Spleen (tissue), 11 donors: ENCODE measurements around the gene GSE1. TPM values are rescaled to one million over a fixed set of nuclear protein-coding genes. Genes with fewer than 3 reads are reported as not detected.

ENCODE experiments used
- DNase-seq: peaks from one replicate; pipeline ENCODE4 v3.0.0-alpha.2; 2020
- H3K27ac ChIP-seq, 8 donors: fragments of 200-600 bp; sonication (generic) in 7 of 8; 1 replicate in 4 of 8; 2 replicates in 4 of 8; pipeline versions ENCODE4 v1.5.0 to v1.8.0; 2016 to 2021; ENCODE audit warnings: inconsistent platforms in 4 of 8, mild to moderate bottlenecking in 4 of 8, moderate library complexity in 1 of 8
- H3K27me3 ChIP-seq, 7 donors: fragments of 200-600 bp; sonication (generic) in 6 of 7; replicated peaks in 1 of 7; 1 replicate in 4 of 7; 2 replicates in 3 of 7; pipeline versions ENCODE4 v1.5.0 to v1.8.0; 2016 to 2021; ENCODE audit warnings: inconsistent platforms in 3 of 7, mild to moderate bottlenecking in 1 of 7
- H3K36me3 ChIP-seq, 6 donors: fragments of 200-600 bp; sonication (generic) in 5 of 6; 1 replicate in 4 of 6; 2 replicates in 2 of 6; pipeline versions ENCODE4 v1.5.0 to v1.8.0; 2016 to 2021; ENCODE audit warnings: inconsistent platforms in 2 of 6
- H3K4me1 ChIP-seq, 6 donors: fragments of 200-600 bp; sonication (generic) in 5 of 6; 1 replicate in 3 of 6; 2 replicates in 3 of 6; pipeline versions ENCODE4 v1.5.0 to v1.8.0; 2016 to 2021; ENCODE audit warnings: inconsistent platforms in 3 of 6
- H3K4me3 ChIP-seq, 8 donors: fragments of 200-600 bp; sonication (generic) in 7 of 8; 1 replicate in 4 of 8; 2 replicates in 4 of 8; pipeline versions ENCODE4 v1.5.0 to v1.8.0; 2016 to 2021; ENCODE audit warnings: inconsistent platforms in 4 of 8, mild to moderate bottlenecking in 4 of 8, moderate library complexity in 2 of 8
- H3K9me3 ChIP-seq, 8 donors: fragments of 200-600 bp; sonication (generic) in 7 of 8; 1 replicate in 4 of 8; 2 replicates in 4 of 8; pipeline versions ENCODE4 v1.5.0 to v1.8.0; 2016 to 2021; ENCODE audit warnings: inconsistent platforms in 4 of 8
- CTCF ChIP-seq, 11 experiments: fragments of 200-600 bp in 7 of 11; fragments of 450-650 bp in 4 of 11; sonication (generic) in 4 of 11; IDR thresholded peaks in 8 of 11; conservative IDR thresholded peaks in 3 of 11; 1 replicate in 7 of 11; 2 replicates in 4 of 11; pipeline versions ENCODE4 v1.4.0 to v1.8.0; 2016 to 2021; ENCODE audit warnings: antibody characterized with exemption in 11 of 11, inconsistent platforms in 4 of 11, mild to moderate bottlenecking in 1 of 11
- POLR2A ChIP-seq, 3 donors: fragments of 450-650 bp; IDR thresholded peaks; one replicate each; pipeline ENCODE4 v1.5.1; 2017; ENCODE audit warnings: antibody characterized with exemption in 3 of 3, mild to moderate bottlenecking in 1 of 3
- POLR2AphosphoS5 ChIP-seq, 3 donors: sonication (generic); formaldehyde crosslinking; IDR thresholded peaks; one replicate each; pipeline ENCODE4 v1.5.1; 2017; ENCODE audit warnings: antibody characterized with exemption in 3 of 3
- WGBS, 5 donors: extraction: QIAGEN DNeasy Blood & Tissue Kit in 3 of 5; methylation state at CpG; one replicate each; pipeline versions ENCODE4 v1.1.5 to v1.1.7; 2013 to 2018; 5-methylcytosine and 5-hydroxymethylcytosine counted together
- intact Hi-C: fragments of 100-400 bp; cut with DNase I; formaldehyde crosslinking; loops from one replicate; pipeline ENCODE4 v1.15.0; 2023; ENCODE audit warnings: low total_unique reads
- polyA plus RNA-seq, 3 donors: library from polyadenylated mRNA; stranded (reverse); fragments of 200-250 nt; gene quantifications; one replicate each; pipeline ENCODE4 v1.2.1, GENCODE V29; 2013
- total RNA-seq, 7 donors: library from RNA; depleted of rRNA in 3 of 7; stranded (reverse); fragments of >200 nt in 3 of 7; fragmentation: NEBNext Ultra II Directional in 4 of 7; extraction: Animal tissue kit (Norgen Biotek cat#: 25700) in 4 of 7; gene quantifications; one replicate each; pipeline versions ENCODE4 v1.1.0 to v1.2.1, GENCODE V29; 2016 to 2021
- donor health status: healthy with polysubstance abuse.
- donor health status: DM: no; HTN: no; CAD: no; lungs with moderate emphysema.
- donor health status: DM: no; HTN: no; CAD: no.
- donor health status: Bipolar disorder and iron deficiency.
- donor health status: healthy.
- donor health status: DM: no; HTN: no; CAD: no.
- donor health status: DM: yes; HTN: yes; CAD: no.

GSE1 gene
- total and polyA plus RNA-seq, 10 donors: 7.4 to 121 (median 86.3) TPM

DNA sequence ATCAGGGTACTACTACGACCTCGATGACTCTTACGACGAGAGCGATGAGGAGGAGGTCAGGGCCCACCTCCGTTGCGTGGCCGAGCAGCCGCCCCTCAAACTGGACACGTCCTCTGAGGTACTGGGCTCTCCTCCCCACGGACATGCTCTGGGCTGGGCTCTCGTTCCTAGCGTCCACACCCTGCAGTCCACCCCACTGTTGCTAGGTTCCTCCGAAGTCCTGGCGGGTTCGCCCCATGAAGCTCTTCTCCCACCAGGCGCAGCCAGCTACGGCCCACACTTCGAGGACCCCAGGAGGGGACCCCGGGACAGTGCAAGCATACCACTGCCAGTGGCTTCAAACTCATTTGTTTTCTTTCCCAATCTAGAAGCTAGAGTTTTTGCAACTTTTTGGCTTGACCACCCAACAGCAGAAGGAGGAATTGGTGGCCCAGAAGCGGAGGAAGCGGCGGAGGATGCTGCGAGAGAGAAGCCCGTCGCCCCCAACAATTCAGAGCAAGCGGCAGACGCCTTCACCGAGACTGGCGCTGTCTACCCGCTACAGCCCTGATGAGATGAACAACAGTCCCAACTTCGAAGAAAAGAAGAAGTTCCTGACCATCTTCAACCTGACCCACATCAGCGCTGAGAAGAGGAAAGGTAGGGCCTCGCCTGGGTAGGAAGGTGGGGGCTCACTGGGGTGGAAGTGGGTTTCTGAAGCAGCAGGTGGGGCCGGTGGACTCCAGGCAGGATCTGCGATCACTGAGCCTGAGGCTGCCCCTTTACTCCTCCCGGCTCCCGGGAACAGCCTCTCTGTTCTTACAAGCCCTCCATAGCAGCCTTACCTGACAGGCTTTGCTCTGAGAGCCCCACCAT is 50.1 kb downstream of the GSE1 start:
- peaks cover 0 to 14% (median 0%) of the 10 kb centered on the region in 6 donors for H3K4me1 ChIP-seq
- H3K27me3 ChIP-seq: no peaks in the 10 kb centered on the region
- peaks cover 15 to 100% (median 91%) of the 10 kb centered on the region in 6 donors for H3K36me3 ChIP-seq
- 88 to 94% (median 93%) methylated on average over 38 of the region's 38 CpGs for WGBS, 5 donors
- intact Hi-C loops: no loop called here
- H3K9me3 ChIP-seq: no peaks in the 10 kb centered on the region
- H3K27ac ChIP-seq: no peak overlapping the region
- peak; percentile 62 for DNase-seq
- no peak overlapping the region for H3K4me3 ChIP-seq
- no peak for TF ChIP-seq POLR2A (IDR thresholded peaks at IDR 0.05)
- no peak for TF ChIP-seq POLR2AphosphoS5 (IDR thresholded peaks at IDR 0.05)
- no peak for TF ChIP-seq CTCF (IDR thresholded peaks at IDR 0.05 in 8 of 11, conservative IDR thresholded peaks at IDR 0.05 in 3 of 11)

GRCh38 chr16:85663891-85664321 is 50.8 kb downstream of the GSE1 start:
- Histone ChIP-seq H3K36me3 (peaks cover 15 to 100% (median 91%) of the 10 kb centered on the region in 6 donors), H3K4me1 (peaks cover 0 to 14% (median 0%) of the 10 kb centered on the region in 6 donors), H3K27me3 (no peaks in the 10 kb centered on the region), H3K27ac (no peak overlapping the region), H3K9me3 (no peaks in the 10 kb centered on the region), H3K4me3 (no peak overlapping the region)
- peak in 1 of 3 donors; percentile 11 for TF ChIP-seq POLR2AphosphoS5 (IDR thresholded peaks at IDR 0.05)
- TF ChIP-seq CTCF (IDR thresholded peaks at IDR 0.05 in 8 of 11, conservative IDR thresholded peaks at IDR 0.05 in 3 of 11): no peak
- no peak for TF ChIP-seq POLR2A (IDR thresholded peaks at IDR 0.05)
- intact Hi-C loops: no loop called here
- peak; percentile 66 for DNase-seq
- WGBS, 5 donors: 75 to 88% (median 80%) methylated on average over 10 to 12 of the region's 12 CpGs

DNA sequence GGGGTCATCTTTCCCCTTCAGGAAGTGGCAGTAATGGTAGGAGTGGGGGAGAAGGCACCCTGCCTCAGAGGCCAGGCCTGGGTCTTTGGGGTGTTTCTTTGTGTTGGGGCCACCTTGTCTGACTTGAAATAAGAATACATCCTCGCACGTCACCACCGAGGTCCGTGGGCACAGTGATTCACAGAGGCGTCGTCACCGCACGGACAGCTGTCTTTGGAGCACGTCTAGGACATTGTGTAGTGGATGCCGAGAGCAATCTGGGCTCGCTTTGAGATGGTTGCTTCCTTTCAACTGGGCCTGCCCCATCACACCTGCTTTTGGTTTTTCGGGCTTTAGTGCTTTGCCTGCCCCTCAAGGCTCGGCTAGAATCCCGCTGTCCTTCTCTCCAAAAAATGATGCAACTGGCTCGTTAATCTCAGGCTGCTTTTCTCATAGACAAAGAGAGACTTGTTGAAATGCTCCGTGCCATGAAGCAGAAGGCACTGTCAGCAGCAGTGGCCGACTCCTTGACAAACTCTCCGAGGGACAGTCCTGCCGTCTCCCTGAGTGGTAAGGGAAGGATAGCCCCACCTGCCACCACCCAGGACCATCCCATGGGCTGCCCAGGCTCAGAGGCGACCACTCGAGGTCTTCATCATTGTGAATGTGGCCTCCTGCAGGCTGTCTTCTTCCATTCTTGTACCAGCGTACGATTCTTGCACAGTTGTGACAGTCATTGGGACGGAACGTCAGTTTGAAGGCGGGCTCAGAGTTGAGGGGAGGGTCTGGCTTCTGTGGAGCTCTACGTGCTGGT is 51.7 kb downstream of the GSE1 start:
- TF ChIP-seq POLR2AphosphoS5 (IDR thresholded peaks at IDR 0.05) (no peak), CTCF (IDR thresholded peaks at IDR 0.05 in 8 of 11, conservative IDR thresholded peaks at IDR 0.05 in 3 of 11) (no peak), POLR2A (IDR thresholded peaks at IDR 0.05) (no peak)
- H3K27me3 ChIP-seq: no peaks in the 10 kb centered on the region
- no peaks in the 10 kb centered on the region for H3K9me3 ChIP-seq
- no peak overlapping the region for H3K27ac ChIP-seq
- 92 to 96% (median 95%) methylated on average over 27 of the region's 27 CpGs for WGBS, 5 donors
- H3K4me1 ChIP-seq: peaks cover 0 to 7% (median 0%) of the 10 kb centered on the region in 6 donors
- H3K4me3 ChIP-seq: no peak overlapping the region
- H3K36me3 ChIP-seq: peaks cover 15 to 100% (median 93%) of the 10 kb centered on the region in 6 donors
- intact Hi-C loops: no loop called here
- peak; percentile 56 for DNase-seq

DNA sequence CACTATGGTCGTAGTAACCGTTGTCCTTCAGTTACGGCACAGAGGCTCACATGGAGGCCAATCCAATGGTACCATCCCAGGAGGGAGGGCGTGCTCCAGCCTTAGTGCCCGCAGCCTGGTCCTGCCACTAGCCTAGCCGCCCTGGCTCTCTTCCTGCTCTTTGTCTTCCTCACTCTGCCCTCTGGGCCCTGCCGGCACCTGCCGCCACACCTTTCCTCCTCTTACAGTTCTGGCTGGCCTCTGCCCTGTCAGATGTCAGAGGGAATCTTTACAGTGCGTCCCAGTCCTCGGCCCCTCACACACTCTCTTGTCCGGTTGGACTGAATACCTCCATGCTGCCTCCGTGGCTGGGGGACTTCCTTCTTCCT is 52.2 kb downstream of the GSE1 start:
- 88 to 93% (median 91%) methylated on average over 12 of the region's 12 CpGs for WGBS, 5 donors
- intact Hi-C loops: no loop called here
- H3K36me3 ChIP-seq: peaks cover 15 to 100% (median 95%) of the 10 kb centered on the region in 6 donors
- H3K27ac ChIP-seq: no peak overlapping the region
- TF ChIP-seq POLR2A (IDR thresholded peaks at IDR 0.05) (no peak), CTCF (IDR thresholded peaks at IDR 0.05 in 8 of 11, conservative IDR thresholded peaks at IDR 0.05 in 3 of 11) (no peak), POLR2AphosphoS5 (IDR thresholded peaks at IDR 0.05) (peak in 1 of 3 donors; percentile 17)
- DNase-seq: no peak
- H3K27me3 ChIP-seq: no peaks in the 10 kb centered on the region
- no peak overlapping the region for H3K4me3 ChIP-seq
- H3K4me1 ChIP-seq: peaks cover 0 to 4% (median 0%) of the 10 kb centered on the region in 6 donors
- H3K9me3 ChIP-seq: no peaks in the 10 kb centered on the region
